GM23338 (cell line): ENCODE data around the gene ZNF268. TPM values are rescaled to one million over a fixed set of nuclear protein-coding genes. Genes with fewer than 3 reads are reported as not detected.

Source experiments
- ATAC-seq: fragments of 200-7000 bp; cut with Tn5 transposase; 3 replicates; pipeline ENCODE4 v1.9.1; 2020
- DNase-seq: peaks from one replicate; pipeline ENCODE4 v3.0.0-alpha.2; 2015; ENCODE audit warnings: low spot score
- H2AFZ ChIP-seq: fragments of 200-600 bp; sonication (generic); 2 replicates; pipeline ENCODE4 v1.8.0; 2016; ENCODE audit warnings: antibody characterized with exemption, mild to moderate bottlenecking, moderate library complexity
- H3F3A ChIP-seq: fragments of 200-600 bp; sonication (generic); replicated peaks from 2 replicates; pipeline ENCODE4 v1.8.0; 2017; ENCODE audit warnings: antibody characterized with exemption, mixed run types, low read depth
- H3K27ac ChIP-seq: fragments of 200-600 bp; sonication (generic); 2 replicates; pipeline ENCODE4 v1.6.1; 2016; ENCODE audit warnings: low read depth
- H3K27me3 ChIP-seq: fragments of 200-600 bp; sonication (generic); 2 replicates; pipeline ENCODE4 v1.8.0; 2016; ENCODE audit warnings: mild to moderate bottlenecking, mixed run types, moderate library complexity; ENCODE audit not compliant: insufficient read depth
- H3K36me3 ChIP-seq: fragments of 200-600 bp; sonication (generic); 2 replicates; pipeline ENCODE4 v1.8.0; 2016; ENCODE audit warnings: mild to moderate bottlenecking; ENCODE audit not compliant: insufficient read depth
- H3K4me1 ChIP-seq: fragments of 200-600 bp; sonication (generic); 2 replicates; pipeline ENCODE4 v1.8.0; 2016; ENCODE audit warnings: mild to moderate bottlenecking, moderate library complexity; ENCODE audit not compliant: insufficient read depth
- H3K4me2 ChIP-seq: fragments of 200-600 bp; sonication (generic); 2 replicates; pipeline ENCODE4 v1.7.1; 2017; ENCODE audit warnings: mixed run types
- H3K4me3 ChIP-seq: fragments of 200-600 bp; sonication (generic); 2 replicates; pipeline ENCODE4 v1.6.1; 2016; ENCODE audit warnings: mixed run types
- H3K79me2 ChIP-seq: fragments of 200-600 bp; sonication (generic); replicated peaks from 2 replicates; pipeline ENCODE4 v1.8.0; 2017; ENCODE audit warnings: mild to moderate bottlenecking; ENCODE audit not compliant: insufficient read depth
- H3K9me2 ChIP-seq: fragments of 200-600 bp; sonication (generic); 2 replicates; pipeline ENCODE4 v1.8.0; 2017; ENCODE audit not compliant: insufficient read depth
- H4K20me1 ChIP-seq: fragments of 200-600 bp; sonication (generic); replicated peaks from 2 replicates; pipeline ENCODE4 v1.8.0; 2017; ENCODE audit warnings: mild to moderate bottlenecking; ENCODE audit not compliant: insufficient read depth
- H3K27ac Mint-ChIP-seq: 2 replicates; pipeline ENCODE4 v1.8.0; 2020; ENCODE audit warnings: inconsistent platforms, mild to moderate bottlenecking, moderate library complexity, mixed read lengths
- H3K27me3 Mint-ChIP-seq: 3 replicates; pipeline ENCODE4 v1.8.0; 2022; ENCODE audit warnings: low read depth, mild to moderate bottlenecking, moderate library complexity, mixed read lengths, inconsistent platforms; ENCODE audit not compliant: insufficient read depth, poor library complexity
- H3K36me3 Mint-ChIP-seq: 3 replicates; pipeline ENCODE4 v1.8.0; 2021; ENCODE audit warnings: low read depth, mild to moderate bottlenecking, inconsistent platforms, moderate library complexity, mixed read lengths
- H3K4me1 Mint-ChIP-seq: 3 replicates; pipeline ENCODE4 v1.8.0; 2020; ENCODE audit warnings: mild to moderate bottlenecking, inconsistent platforms, mixed read lengths
- H3K4me3 Mint-ChIP-seq: 3 replicates; pipeline ENCODE4 v1.8.0; 2021; ENCODE audit warnings: moderate library complexity, mild to moderate bottlenecking, inconsistent platforms, mixed read lengths
- H3K9me3 Mint-ChIP-seq: 3 replicates; pipeline ENCODE4 v1.8.0; 2020; ENCODE audit warnings: moderate library complexity, mild to moderate bottlenecking, inconsistent platforms, mixed read lengths
- CTCF ChIP-seq, 2 experiments: fragments of 200-600 bp in 1 of 2; sonication (generic) in 1 of 2; conservative IDR thresholded peaks; 2 replicates each; pipeline versions ENCODE4 v1.5.1 to v1.6.1; 2016 to 2017; ENCODE audit warnings: antibody characterized with exemption in 2 of 2, low read depth in 2 of 2, mild to moderate bottlenecking in 2 of 2, moderate library complexity in 1 of 2
- ETS1 ChIP-seq: IDR thresholded peaks from 2 replicates; pipeline ENCODE4 v1.6.1; 2016; ENCODE audit warnings: antibody characterized with exemption
- EZH2 ChIP-seq: fragments of 200-600 bp; sonication (generic); IDR thresholded peaks from one replicate; pipeline ENCODE4 v1.8.0; 2017; ENCODE audit warnings: antibody characterized with exemption, mild to moderate bottlenecking, low read depth; ENCODE audit not compliant: unreplicated experiment
- JUNB ChIP-seq: IDR thresholded peaks from one replicate; pipeline ENCODE4 v1.6.1; 2016; ENCODE audit warnings: antibody characterized with exemption; ENCODE audit not compliant: unreplicated experiment
- NANOG ChIP-seq: IDR thresholded peaks from 2 replicates; pipeline ENCODE4 v1.6.1; 2016; ENCODE audit warnings: antibody characterized with exemption, borderline replicate concordance
- REST ChIP-seq: IDR thresholded peaks from one replicate; pipeline ENCODE4 v1.6.1; 2018; ENCODE audit warnings: antibody characterized with exemption; ENCODE audit not compliant: unreplicated experiment
- ZNF114 ChIP-seq: fragments of 250-450 bp; sonication (Bioruptor Pico); IDR thresholded peaks from 2 replicates; pipeline ENCODE4 v1.5.0; 2020; ENCODE audit warnings: mild to moderate bottlenecking, moderate library complexity
- ZNF331 ChIP-seq: fragments of 250-450 bp; sonication (Bioruptor Pico); IDR thresholded peaks from 2 replicates; pipeline ENCODE4 v1.5.0; 2020; ENCODE audit warnings: low read depth, mild to moderate bottlenecking, moderate library complexity
- polyA plus RNA-seq: library from polyadenylated mRNA; unstranded; fragments of >200 nt; fragmentation: Nextera tagmentation; extraction: Ambion mirVana; gene quantifications from 2 replicates; pipeline ENCODE4 v1.2.1, GENCODE V29; 2016
- total RNA-seq: library from RNA; depleted of rRNA; stranded (reverse); fragments of >200 nt; shearing (Covaris generic); gene quantifications from 2 replicates; pipeline ENCODE4 v1.2.3, GENCODE V29; 2014

The ZNF268 gene
- total and polyA plus RNA-seq, 2 experiments from 2014 or later, result 15.1 to 25.2 TPM

- TF ChIP-seq ZNF331 (CRISPR knock-in tag), result no peak
- TF ChIP-seq ETS1, result no peak
- TF ChIP-seq NANOG, result no peak
- no peak for TF ChIP-seq EZH2
- TF ChIP-seq CTCF (conservative IDR thresholded peaks at IDR 0.05; ENCODE audit: low read depth in 2 of 2), result no peak
- no peak for TF ChIP-seq REST
- TF ChIP-seq ZNF114 (CRISPR knock-in tag), result no peak
- Histone ChIP-seq H3K36me3 (no peaks in the 10 kb centered on the region), H3K79me2 (no peaks in the 10 kb centered on the region), H3K27ac (no peak overlapping the region), H2AFZ (no peak overlapping the region), H3K4me2 (no peak overlapping the region), H3K27me3 (no peaks in the 10 kb centered on the region), H4K20me1 (no peaks in the 10 kb centered on the region), H3K4me1 (no peaks in the 10 kb centered on the region), H3F3A (no peaks in the 10 kb centered on the region), H3K4me3 (no peak overlapping the region), H3K9me2 (no peaks in the 10 kb centered on the region)
- no peak overlapping the region for H3K4me3 Mint-ChIP-seq
- H3K36me3 Mint-ChIP-seq, result peaks cover 23% of the 10 kb centered on the region
- no peak for DNase-seq
- no peak overlapping the region for H3K27ac Mint-ChIP-seq
- H3K9me3 Mint-ChIP-seq, result peaks cover 87% of the 10 kb centered on the region
- H3K4me1 Mint-ChIP-seq, result no peaks in the 10 kb centered on the region
- ATAC-seq, result no peak
- H3K27me3 Mint-ChIP-seq, result peaks cover 3% of the 10 kb centered on the region
These were observed 15.5 kb upstream of the ZNF268 start for GRCh38 chr12:133165776-133166175.

GRCh38 chr12:133172491-133172890 lies 8.8 kb upstream of the ZNF268 start:
- no peaks in the 10 kb centered on the region for H3K27me3 ChIP-seq
- 0 out of 2 replicates have a peak, but pooled peaks cover 7% of the 10 kb centered on the region for H3K36me3 ChIP-seq
- Mint-ChIP-seq H3K36me3 (peaks cover 30% of the 10 kb centered on the region), H3K4me1 (no peaks in the 10 kb centered on the region), H3K27ac (no peak overlapping the region), H3K27me3 (no peaks in the 10 kb centered on the region), H3K4me3 (no peak overlapping the region), H3K9me3 (peaks cover 89% of the 10 kb centered on the region)
- H3K27ac ChIP-seq, result no peak overlapping the region
- DNase-seq (no peak), ATAC-seq (no peak)
- H3K9me2 ChIP-seq, result no peaks in the 10 kb centered on the region
- H2AFZ ChIP-seq, result no peak overlapping the region
- H3K4me3 ChIP-seq, result no peak overlapping the region
- H3K79me2 ChIP-seq, result no peaks in the 10 kb centered on the region
- no peak overlapping the region for H3K4me2 ChIP-seq
- no peaks in the 10 kb centered on the region for H3F3A ChIP-seq
- H4K20me1 ChIP-seq, result no peaks in the 10 kb centered on the region
- H3K4me1 ChIP-seq, result no peaks in the 10 kb centered on the region
- TF ChIP-seq REST (no peak), JUNB (no peak), EZH2 (no peak)
